ENCODE data around the gene MAG. TPM values are rescaled to one million over a fixed set of nuclear protein-coding genes. Genes with fewer than 3 reads are reported as not detected.
A peak's percentile ranks its signal among the peaks of the same experiment; 100 is the strongest.

Gene MAG
- total RNA-seq, 1 donor = not detected

DNA sequence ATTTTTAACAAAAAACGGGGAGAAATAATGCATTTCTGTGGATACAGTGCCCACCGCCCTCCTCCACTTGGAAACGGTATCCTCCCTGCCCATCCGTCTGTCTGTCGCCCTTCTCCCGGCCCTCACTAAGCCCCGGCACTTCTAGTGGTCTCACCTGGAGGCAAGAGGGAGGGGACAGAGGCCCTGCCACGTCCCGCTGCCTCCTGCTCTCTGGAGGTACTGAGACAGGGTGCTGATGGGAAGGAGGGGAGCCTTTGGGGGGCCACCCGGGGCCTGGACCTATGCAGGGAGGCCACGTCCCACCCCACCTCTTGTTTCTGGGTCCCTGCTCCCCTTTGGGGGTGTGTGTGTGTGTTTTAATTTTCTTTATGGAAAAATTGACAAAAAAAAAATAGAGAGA is 12.6 kb upstream of the MAG start:
- H2AFZ ChIP-seq (ENCODE audit: low read length) = no peak overlapping the region
- H3K27me3 ChIP-seq (ENCODE audit: insufficient read depth, low read length) = peaks cover 19% of the 10 kb centered on the region
- no peaks in the 10 kb centered on the region for H3K4me1 ChIP-seq (ENCODE audit: insufficient read depth, low read length)
- no peak overlapping the region for H3K4me3 ChIP-seq (ENCODE audit: insufficient read depth, low read length)
- peaks cover 16% of the 10 kb centered on the region for H3K36me3 ChIP-seq (ENCODE audit: insufficient read depth, low read length)
- H4K20me1 ChIP-seq (ENCODE audit: insufficient read depth, low read length) = no peaks in the 10 kb centered on the region
- H3K27ac ChIP-seq (ENCODE audit: low read depth, low read length) = no peak overlapping the region
- peak; percentile 21 for DNase-seq (ENCODE audit: insufficient read length, low spot score, missing footprints)
- TF ChIP-seq, protein P1, sequence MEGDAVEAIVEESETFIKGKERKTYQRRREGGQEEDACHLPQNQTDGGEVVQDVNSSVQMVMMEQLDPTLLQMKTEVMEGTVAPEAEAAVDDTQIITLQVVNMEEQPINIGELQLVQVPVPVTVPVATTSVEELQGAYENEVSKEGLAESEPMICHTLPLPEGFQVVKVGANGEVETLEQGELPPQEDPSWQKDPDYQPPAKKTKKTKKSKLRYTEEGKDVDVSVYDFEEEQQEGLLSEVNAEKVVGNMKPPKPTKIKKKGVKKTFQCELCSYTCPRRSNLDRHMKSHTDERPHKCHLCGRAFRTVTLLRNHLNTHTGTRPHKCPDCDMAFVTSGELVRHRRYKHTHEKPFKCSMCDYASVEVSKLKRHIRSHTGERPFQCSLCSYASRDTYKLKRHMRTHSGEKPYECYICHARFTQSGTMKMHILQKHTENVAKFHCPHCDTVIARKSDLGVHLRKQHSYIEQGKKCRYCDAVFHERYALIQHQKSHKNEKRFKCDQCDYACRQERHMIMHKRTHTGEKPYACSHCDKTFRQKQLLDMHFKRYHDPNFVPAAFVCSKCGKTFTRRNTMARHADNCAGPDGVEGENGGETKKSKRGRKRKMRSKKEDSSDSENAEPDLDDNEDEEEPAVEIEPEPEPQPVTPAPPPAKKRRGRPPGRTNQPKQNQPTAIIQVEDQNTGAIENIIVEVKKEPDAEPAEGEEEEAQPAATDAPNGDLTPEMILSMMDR (IDR thresholded peaks at IDR 0.05; ENCODE audit: extremely low read depth, low read depth, low read length) = no peak
- H3K4me2 ChIP-seq (ENCODE audit: insufficient read depth, low read length) = no peak overlapping the region
- no peaks in the 10 kb centered on the region for H3K79me2 ChIP-seq (ENCODE audit: insufficient read depth, low read length)
- no peaks in the 10 kb centered on the region for H3K9me3 ChIP-seq (ENCODE audit: low read depth, low read length)

DNA sequence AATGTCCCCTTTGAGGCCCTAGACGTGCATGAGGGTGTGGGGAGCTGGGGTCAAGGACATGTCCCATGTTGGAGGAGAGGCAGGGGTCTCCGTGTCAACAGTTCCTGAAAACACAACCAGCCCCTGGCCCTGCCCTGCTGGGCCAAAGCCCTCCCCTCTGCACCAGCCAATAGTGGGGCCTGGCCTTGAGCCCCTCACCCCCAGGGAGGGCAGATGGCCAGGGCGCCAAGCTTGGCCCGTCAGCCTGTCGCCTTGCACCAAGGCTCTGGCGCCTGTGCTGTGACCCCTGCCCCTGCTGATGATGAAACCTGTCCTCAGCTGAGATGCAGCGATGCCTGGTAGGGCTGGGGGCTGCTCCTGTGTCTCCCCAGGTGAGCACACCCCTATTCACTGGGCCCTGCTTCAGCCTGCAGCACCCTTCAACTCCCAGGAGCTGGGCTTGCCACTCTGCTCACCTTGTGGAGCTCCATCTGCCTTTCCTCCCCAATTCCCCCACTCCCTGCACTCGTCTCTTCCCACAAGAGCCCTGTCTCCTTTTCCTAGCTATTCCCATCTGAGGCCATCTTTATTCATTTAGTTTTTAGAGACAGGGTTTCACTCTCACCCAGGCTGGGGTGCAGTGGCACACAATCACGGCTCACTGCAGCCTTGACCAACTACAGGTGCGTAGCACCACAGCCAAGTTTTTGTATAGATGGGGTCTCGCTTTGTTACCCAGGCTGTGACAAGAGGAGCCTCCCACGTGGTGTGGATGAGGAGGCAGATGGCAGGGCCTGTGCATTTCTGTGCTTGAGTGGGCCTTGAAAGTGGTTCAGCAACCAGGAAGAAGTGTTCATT is 11.8 kb upstream of the MAG start:
- H3K27me3 ChIP-seq (ENCODE audit: insufficient read depth, low read length) = peaks cover 19% of the 10 kb centered on the region
- TF ChIP-seq, protein P1 (IDR thresholded peaks at IDR 0.05; ENCODE audit: extremely low read depth, low read depth, low read length) = no peak
- no peak overlapping the region for H3K27ac ChIP-seq (ENCODE audit: low read depth, low read length)
- peaks cover 14% of the 10 kb centered on the region for H3K36me3 ChIP-seq (ENCODE audit: insufficient read depth, low read length)
- H4K20me1 ChIP-seq (ENCODE audit: insufficient read depth, low read length) = no peaks in the 10 kb centered on the region
- no peak overlapping the region for H3K4me3 ChIP-seq (ENCODE audit: insufficient read depth, low read length)
- no peak overlapping the region for H3K4me2 ChIP-seq (ENCODE audit: insufficient read depth, low read length)
- DNase-seq (ENCODE audit: insufficient read length, low spot score, missing footprints) = peak; percentile 82
- H3K79me2 ChIP-seq (ENCODE audit: insufficient read depth, low read length) = no peaks in the 10 kb centered on the region
- no peaks in the 10 kb centered on the region for H3K4me1 ChIP-seq (ENCODE audit: insufficient read depth, low read length)
- no peak overlapping the region for H2AFZ ChIP-seq (ENCODE audit: low read length)
- H3K9me3 ChIP-seq (ENCODE audit: low read depth, low read length) = no peaks in the 10 kb centered on the region

DNA sequence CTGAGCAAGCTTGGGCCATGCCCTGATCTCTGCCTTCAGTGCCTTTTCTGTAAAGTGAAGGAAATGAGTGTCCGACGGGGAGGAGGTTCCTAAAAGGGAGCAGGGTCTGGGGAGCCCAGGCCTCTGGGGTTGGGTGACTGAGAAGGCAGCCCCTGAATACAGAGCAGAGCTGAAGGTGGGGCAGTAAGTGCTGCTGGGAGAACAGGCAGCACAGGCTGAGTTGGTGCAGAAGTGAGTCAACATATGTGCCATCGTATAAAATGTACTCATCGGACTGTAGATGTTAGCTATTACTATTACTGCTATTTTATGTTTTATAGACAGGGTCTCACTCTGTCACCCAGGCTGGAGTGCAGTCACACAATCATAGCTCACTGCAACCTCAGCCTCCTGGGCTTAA is 10.7 kb upstream of the MAG start:
- TF ChIP-seq, protein P1 (IDR thresholded peaks at IDR 0.05; ENCODE audit: extremely low read depth, low read depth, low read length) = no peak
- Histone ChIP-seq H3K79me2 (ENCODE audit: insufficient read depth, low read length) (no peaks in the 10 kb centered on the region), H3K4me2 (ENCODE audit: insufficient read depth, low read length) (no peak overlapping the region), H3K27me3 (ENCODE audit: insufficient read depth, low read length) (peaks cover 19% of the 10 kb centered on the region), H3K27ac (ENCODE audit: low read depth, low read length) (no peak overlapping the region), H2AFZ (ENCODE audit: low read length) (no peak overlapping the region), H3K9me3 (ENCODE audit: low read depth, low read length) (no peaks in the 10 kb centered on the region), H3K4me3 (ENCODE audit: insufficient read depth, low read length) (no peak overlapping the region), H3K36me3 (ENCODE audit: insufficient read depth, low read length) (peaks cover 4% of the 10 kb centered on the region), H4K20me1 (ENCODE audit: insufficient read depth, low read length) (no peaks in the 10 kb centered on the region), H3K4me1 (ENCODE audit: insufficient read depth, low read length) (no peaks in the 10 kb centered on the region)
- DNase-seq (ENCODE audit: insufficient read length, low spot score, missing footprints) = peak; percentile 79

Data from osteoblast (primary cell).